ENCODE data around the gene ABCC6.

DNA sequence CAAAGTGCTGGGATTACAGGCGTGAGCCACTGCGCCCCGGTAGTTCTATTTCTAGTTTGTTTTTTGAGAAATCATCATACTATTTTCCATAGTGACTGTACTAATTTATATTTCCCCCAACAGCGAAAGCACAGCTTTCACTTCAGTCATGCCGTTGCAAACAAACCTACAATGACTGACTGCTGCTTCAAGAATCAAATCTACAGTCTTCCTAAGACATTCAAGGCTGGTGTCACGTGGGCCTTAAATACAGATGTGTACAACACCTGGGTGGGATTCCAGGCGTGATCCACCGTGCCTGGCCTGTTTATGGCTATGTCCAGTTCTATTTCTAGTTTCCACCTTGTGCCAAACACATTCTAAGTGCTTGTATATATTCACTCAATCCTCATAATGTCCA, 72.0 kb downstream of the ABCC6 start:
- no peak for TF ChIP-seq RAD21 (IDR thresholded peaks at IDR 0.05)
- no peak for TF ChIP-seq TAF1 (conservative IDR thresholded peaks at IDR 0.05)
